ENCODE data around the gene ARRDC1.

ARRDC1 gene

DNA sequence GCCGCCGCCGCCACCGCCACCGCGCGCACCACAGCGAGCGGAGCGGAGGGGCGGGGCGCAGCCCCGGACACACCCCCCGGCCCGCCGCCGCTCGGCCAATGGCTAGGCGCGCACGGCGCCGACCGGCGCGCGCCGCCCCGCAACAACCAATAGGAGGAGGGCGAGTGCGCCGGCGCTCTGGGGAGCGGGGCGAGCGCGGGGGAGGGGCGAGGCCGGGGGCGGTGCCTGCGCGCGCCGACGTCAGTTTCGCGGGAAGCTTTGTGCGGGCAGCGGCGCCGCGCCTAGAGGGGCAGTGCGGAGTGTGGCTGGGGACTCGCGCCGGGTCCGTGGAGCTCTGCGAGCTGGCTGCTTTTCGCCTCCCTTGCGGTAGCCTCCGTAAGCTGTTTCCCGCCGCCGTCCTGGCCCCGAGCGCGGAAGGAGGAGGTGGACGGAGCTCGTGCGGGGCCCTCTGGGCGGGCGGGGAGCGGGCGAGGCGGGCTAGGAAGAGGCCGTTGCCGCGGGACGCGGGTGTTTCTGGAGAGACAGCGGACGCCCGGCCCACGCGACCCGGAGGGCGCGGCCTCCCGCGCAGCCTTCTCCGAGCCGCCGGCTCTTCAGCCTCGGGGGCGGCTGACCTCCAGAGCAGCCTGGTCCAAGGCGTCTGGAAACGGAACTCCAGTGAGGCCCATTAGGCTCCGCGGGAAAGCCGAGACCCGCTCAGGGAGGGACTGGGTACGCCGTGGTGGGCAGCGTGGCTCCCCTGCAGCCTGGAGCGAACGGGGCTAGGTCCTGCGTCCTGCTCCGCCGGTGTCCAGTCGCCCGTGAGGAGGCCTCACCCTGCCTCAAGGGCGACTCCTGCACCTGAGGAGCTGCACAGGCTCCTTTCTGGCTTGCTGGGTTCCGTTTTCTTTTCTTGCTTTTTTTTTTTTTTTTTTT lies 14.8 kb upstream of the ARRDC1 start, which contains the start of gene ZMYND19 (continued):
- TF ChIP-seq ZNF132 (tag by site-specific recombination; IDR thresholded peaks at IDR 0.05; ENCODE audit: borderline replicate concordance) (no peak), ZSCAN30 (tag by site-specific recombination; IDR thresholded peaks at IDR 0.05) (no peak), ZNF341 (tag by site-specific recombination; IDR thresholded peaks at IDR 0.05; ENCODE audit: low read depth) (no peak; the same call in 1 of the 2 replicates), ZIC2 (tag by site-specific recombination; IDR thresholded peaks at IDR 0.05) (0 out of 2 replicates have a peak, but pooled peaks have one; percentile 28), OSR2 (tag by site-specific recombination; IDR thresholded peaks at IDR 0.05) (no peak), ZNF558 (tag by site-specific recombination; IDR thresholded peaks at IDR 0.05) (no peak), ZNF792 (tag by site-specific recombination; IDR thresholded peaks at IDR 0.05) (no peak), ZNF221 (tag by site-specific recombination; IDR thresholded peaks at IDR 0.05; ENCODE audit: borderline replicate concordance) (no peak), ZNF555 (tag by site-specific recombination; conservative IDR thresholded peaks at IDR 0.05) (no peak), ZNF521 (tag by site-specific recombination; IDR thresholded peaks at IDR 0.05) (no peak), ZNF16 (tag by site-specific recombination; IDR thresholded peaks at IDR 0.05; ENCODE audit: low read depth) (no peak), ZNF777 (tag by site-specific recombination; IDR thresholded peaks at IDR 0.05; ENCODE audit: borderline replicate concordance) (no peak), ZBTB1 (tag by site-specific recombination; IDR thresholded peaks at IDR 0.05) (peak; percentile 57; the same call in 1 of the 2 replicates), SETDB1 (IDR thresholded peaks at IDR 0.05; ENCODE audit: insufficient read length, low read length) (no peak), TCF7L2 (IDR thresholded peaks at IDR 0.05; ENCODE audit: borderline replicate concordance, low read depth, low read length) (no peak), ZNF24 (tag by site-specific recombination; IDR thresholded peaks at IDR 0.05) (peak; percentile 40; the same call in 1 of the 2 replicates), ZXDB (tag by site-specific recombination; IDR thresholded peaks at IDR 0.05) (peak; percentile 60), ZBTB7A (tag by site-specific recombination; IDR thresholded peaks at IDR 0.05; ENCODE audit: low read depth) (peak; percentile 70; the same call in 1 of the 2 replicates), SP7 (tag by site-specific recombination; IDR thresholded peaks at IDR 0.05) (peak; percentile 60), GLI4 (tag by site-specific recombination; IDR thresholded peaks at IDR 0.05) (no peak), ZNF654 (tag by site-specific recombination; IDR thresholded peaks at IDR 0.05; ENCODE audit: low read depth) (no peak), ZNF426 (tag by site-specific recombination; IDR thresholded peaks at IDR 0.05) (no peak), ZNF624 (tag by site-specific recombination; IDR thresholded peaks at IDR 0.05) (no peak), ZEB2 (tag by site-specific recombination; IDR thresholded peaks at IDR 0.05) (peak; percentile 64; the same call in 1 of the 2 replicates), ZSCAN16 (tag by site-specific recombination; IDR thresholded peaks at IDR 0.05) (no peak), ZNF529 (tag by site-specific recombination; IDR thresholded peaks at IDR 0.05; ENCODE audit: insufficient replicate concordance) (no peak), ZFP41 (tag by site-specific recombination; IDR thresholded peaks at IDR 0.05; ENCODE audit: borderline replicate concordance) (no peak), WT1 (tag by site-specific recombination; IDR thresholded peaks at IDR 0.05) (no peak), ZNF37A (tag by site-specific recombination; IDR thresholded peaks at IDR 0.05) (no peak)
- TF ChIP-seq, protein P1, sequence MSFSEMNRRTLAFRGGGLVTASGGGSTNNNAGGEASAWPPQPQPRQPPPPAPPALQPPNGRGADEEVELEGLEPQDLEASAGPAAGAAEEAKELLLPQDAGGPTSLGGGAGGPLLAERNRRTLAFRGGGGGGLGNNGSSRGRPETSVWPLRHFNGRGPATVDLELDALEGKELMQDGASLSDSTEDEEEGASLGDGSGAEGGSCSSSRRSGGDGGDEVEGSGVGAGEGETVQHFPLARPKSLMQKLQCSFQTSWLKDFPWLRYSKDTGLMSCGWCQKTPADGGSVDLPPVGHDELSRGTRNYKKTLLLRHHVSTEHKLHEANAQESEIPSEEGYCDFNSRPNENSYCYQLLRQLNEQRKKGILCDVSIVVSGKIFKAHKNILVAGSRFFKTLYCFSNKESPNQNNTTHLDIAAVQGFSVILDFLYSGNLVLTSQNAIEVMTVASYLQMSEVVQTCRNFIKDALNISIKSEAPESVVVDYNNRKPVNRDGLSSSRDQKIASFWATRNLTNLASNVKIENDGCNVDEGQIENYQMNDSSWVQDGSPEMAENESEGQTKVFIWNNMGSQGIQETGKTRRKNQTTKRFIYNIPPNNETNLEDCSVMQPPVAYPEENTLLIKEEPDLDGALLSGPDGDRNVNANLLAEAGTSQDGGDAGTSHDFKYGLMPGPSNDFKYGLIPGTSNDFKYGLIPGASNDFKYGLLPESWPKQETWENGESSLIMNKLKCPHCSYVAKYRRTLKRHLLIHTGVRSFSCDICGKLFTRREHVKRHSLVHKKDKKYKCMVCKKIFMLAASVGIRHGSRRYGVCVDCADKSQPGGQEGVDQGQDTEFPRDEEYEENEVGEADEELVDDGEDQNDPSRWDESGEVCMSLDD (tag by site-specific recombination; IDR thresholded peaks at IDR 0.05) = no peak
- TF ChIP-seq, protein P2, sequence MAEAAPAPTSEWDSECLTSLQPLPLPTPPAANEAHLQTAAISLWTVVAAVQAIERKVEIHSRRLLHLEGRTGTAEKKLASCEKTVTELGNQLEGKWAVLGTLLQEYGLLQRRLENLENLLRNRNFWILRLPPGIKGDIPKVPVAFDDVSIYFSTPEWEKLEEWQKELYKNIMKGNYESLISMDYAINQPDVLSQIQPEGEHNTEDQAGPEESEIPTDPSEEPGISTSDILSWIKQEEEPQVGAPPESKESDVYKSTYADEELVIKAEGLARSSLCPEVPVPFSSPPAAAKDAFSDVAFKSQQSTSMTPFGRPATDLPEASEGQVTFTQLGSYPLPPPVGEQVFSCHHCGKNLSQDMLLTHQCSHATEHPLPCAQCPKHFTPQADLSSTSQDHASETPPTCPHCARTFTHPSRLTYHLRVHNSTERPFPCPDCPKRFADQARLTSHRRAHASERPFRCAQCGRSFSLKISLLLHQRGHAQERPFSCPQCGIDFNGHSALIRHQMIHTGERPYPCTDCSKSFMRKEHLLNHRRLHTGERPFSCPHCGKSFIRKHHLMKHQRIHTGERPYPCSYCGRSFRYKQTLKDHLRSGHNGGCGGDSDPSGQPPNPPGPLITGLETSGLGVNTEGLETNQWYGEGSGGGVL (tag by site-specific recombination; IDR thresholded peaks at IDR 0.05) = no peak
- TF ChIP-seq, protein P3, sequence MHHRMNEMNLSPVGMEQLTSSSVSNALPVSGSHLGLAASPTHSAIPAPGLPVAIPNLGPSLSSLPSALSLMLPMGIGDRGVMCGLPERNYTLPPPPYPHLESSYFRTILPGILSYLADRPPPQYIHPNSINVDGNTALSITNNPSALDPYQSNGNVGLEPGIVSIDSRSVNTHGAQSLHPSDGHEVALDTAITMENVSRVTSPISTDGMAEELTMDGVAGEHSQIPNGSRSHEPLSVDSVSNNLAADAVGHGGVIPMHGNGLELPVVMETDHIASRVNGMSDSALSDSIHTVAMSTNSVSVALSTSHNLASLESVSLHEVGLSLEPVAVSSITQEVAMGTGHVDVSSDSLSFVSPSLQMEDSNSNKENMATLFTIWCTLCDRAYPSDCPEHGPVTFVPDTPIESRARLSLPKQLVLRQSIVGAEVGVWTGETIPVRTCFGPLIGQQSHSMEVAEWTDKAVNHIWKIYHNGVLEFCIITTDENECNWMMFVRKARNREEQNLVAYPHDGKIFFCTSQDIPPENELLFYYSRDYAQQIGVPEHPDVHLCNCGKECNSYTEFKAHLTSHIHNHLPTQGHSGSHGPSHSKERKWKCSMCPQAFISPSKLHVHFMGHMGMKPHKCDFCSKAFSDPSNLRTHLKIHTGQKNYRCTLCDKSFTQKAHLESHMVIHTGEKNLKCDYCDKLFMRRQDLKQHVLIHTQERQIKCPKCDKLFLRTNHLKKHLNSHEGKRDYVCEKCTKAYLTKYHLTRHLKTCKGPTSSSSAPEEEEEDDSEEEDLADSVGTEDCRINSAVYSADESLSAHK (tag by site-specific recombination; IDR thresholded peaks at IDR 0.05) = no peak
- TF ChIP-seq, protein P4, sequence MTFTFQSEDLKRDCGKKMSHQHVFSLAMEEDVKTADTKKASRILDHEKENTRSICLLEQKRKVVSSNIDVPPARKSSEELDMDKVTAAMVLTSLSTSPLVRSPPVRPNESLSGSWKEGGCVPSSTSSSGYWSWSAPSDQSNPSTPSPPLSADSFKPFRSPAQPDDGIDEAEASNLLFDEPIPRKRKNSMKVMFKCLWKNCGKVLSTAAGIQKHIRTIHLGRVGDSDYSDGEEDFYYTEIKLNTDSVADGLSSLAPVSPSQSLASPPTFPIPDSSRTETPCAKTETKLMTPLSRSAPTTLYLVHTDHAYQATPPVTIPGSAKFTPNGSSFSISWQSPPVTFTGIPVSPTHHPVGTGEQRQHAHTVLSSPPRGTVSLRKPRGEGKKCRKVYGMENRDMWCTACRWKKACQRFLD (tag by site-specific recombination; IDR thresholded peaks at IDR 0.05) = no peak
